GM13976 (cell line): ENCODE measurements around the gene MLPH.

Source experiments
- DNase-seq: peaks from one replicate; pipeline ENCODE4 v3.0.0; 2012; ENCODE audit warnings: low spot score
- CTCF ChIP-seq: IDR thresholded peaks from 2 replicates; pipeline ENCODE4 v1.5.1; 2012; ENCODE audit warnings: borderline replicate concordance, mild to moderate bottlenecking; ENCODE audit not compliant: insufficient read depth; ENCODE audit errors: extremely low read depth, missing control alignments, control extremely low read depth
- in situ Hi-C: fragments of 300-500 bp; cut with MboI; formaldehyde crosslinking; loops from one replicate; pipeline ENCODE4 v1.12.0; 2022; ENCODE audit warnings: low sequenced_read_pairs, mixed read lengths, inconsistent platforms; ENCODE audit not compliant: unreplicated experiment

Gene MLPH

GRCh38 chr2:237472909-237473877, 13.9 kb upstream of the MLPH start:
- no peak for DNase-seq
- in situ Hi-C loops: no loop called here
- TF ChIP-seq CTCF: no peak

GRCh38 chr2:237473878-237474441, 13.1 kb upstream of the MLPH start:
- DNase-seq: no peak
- no peak for TF ChIP-seq CTCF
- in situ Hi-C loops: no loop called here

- DNase-seq: no peak
- TF ChIP-seq CTCF: no peak
- in situ Hi-C loops: no loop called here
Observed at GRCh38 chr2:237474442-237474911, 12.6 kb upstream of the MLPH start.

DNA sequence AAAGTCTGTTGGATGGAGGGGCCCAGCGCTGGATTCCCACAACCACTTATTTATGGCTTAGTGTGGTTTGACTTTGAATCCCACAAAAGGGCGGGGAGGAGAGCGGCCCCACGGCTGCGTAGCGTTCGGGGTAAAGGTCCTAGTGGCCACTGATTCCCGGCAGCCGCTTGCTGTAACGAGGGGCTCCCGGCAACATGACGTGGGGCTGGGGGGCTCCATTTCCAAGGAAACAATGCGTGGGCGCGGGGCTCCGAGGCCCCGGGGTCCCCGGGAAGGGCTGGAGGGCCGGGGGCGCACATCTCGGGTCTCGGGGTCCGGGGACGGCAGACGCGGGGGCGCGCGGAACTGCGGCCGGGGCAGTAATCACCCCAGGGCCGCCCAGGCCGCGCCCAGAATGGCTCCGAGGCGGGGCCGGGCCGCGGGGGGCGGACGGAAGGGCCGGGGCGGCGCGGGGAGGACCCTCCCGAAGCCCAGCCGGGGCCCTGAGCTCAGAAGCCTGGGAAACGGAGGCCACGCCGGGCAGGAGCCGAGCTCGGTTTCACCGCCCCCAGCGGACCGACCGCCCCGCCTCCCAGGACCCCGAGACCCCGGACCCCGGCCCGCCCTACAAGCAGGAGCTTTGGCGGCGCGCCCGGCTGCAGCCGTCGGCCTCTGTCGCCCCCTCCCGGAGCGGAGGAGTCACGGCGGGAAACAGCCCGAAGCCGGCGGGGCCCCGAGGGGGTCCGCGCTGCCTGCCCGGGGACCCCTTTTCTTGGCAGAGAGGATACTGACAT, 11.9 kb upstream of the MLPH start:
- peak; percentile 90 for TF ChIP-seq CTCF
- in situ Hi-C loops: no loop called here
- DNase-seq: peak; percentile 92

DNA sequence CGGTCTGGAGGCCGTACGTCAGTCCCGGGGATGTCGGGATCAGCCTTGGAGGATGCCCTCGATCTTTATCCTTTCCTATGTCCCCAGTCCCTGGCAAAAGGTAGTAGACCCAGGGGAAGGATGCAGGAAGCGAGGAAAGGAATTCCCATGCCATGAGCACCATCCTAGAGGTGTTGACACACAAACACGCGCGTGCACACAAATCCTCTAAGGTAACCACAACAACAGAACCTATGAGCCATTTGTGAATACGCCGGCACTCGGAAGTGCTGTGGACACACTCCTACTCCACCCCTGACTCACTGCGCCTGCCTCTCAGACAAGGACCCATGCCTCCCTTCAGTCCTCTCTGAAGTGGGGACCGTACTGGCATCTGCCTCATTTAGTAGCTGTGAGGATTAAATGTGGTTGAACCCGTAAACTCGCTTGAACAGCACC, 11.3 kb upstream of the MLPH start:
- DNase-seq: no peak
- in situ Hi-C loops: no loop called here
- no peak for TF ChIP-seq CTCF

DNA sequence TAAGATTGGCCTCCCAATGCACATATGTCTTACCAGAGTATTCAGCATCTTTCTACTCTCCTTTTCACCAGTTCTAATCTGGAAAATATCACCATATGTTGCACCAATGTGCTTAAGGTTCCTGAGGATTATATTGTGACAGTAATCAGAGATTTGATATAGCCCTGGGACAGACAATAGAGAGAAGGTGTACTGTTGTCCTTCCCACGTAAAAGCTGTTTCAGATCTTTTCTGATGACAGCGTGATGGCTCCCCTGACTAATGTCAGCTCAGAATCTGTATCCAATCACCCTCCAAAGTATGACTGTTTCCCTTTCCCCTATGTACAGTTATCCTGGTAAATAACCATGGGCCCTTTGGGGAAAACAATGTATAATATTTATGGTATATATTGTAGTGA, 9.0 kb upstream of the MLPH start:
- in situ Hi-C loops: no loop called here
- no peak for TF ChIP-seq CTCF
- DNase-seq: no peak
